Osteoblast (primary cell): ENCODE results near the gene RBM19. TPM values are rescaled to one million over a fixed set of nuclear protein-coding genes. Genes with fewer than 3 reads are reported as not detected.

Experiments used
- DNase-seq: peaks from one replicate; pipeline ENCODE4 v3.0.0; 2011; ENCODE audit warnings: low spot score, mixed read lengths; ENCODE audit not compliant: insufficient read length; ENCODE audit errors: missing footprints
- H2AFZ ChIP-seq: 2 replicates; pipeline ENCODE4 v1.6.0; 2011; ENCODE audit warnings: mild to moderate bottlenecking, low read length
- H3K27ac ChIP-seq: 2 replicates; pipeline ENCODE4 v1.5.1; 2011; ENCODE audit warnings: mild to moderate bottlenecking, low read depth, low read length, moderate library complexity
- H3K27me3 ChIP-seq: 2 replicates; pipeline ENCODE4 v1.6.0; 2012; ENCODE audit warnings: mild to moderate bottlenecking, control low read depth, inconsistent platforms, low read length, moderate library complexity; ENCODE audit not compliant: insufficient read depth
- H3K36me3 ChIP-seq: 2 replicates; pipeline ENCODE4 v1.5.1; 2011; ENCODE audit warnings: mild to moderate bottlenecking, low read length, control low read depth, moderate library complexity; ENCODE audit not compliant: insufficient read depth
- H3K4me1 ChIP-seq: 2 replicates; pipeline ENCODE4 v1.5.1; 2011; ENCODE audit warnings: mild to moderate bottlenecking, low read length, control low read depth, moderate library complexity; ENCODE audit not compliant: insufficient read depth
- H3K4me2 ChIP-seq: 2 replicates; pipeline ENCODE4 v1.6.0; 2011; ENCODE audit warnings: mild to moderate bottlenecking, low read length; ENCODE audit not compliant: insufficient read depth
- H3K4me3 ChIP-seq: fragments of 200-600 bp; sonication (generic); 3 replicates; pipeline ENCODE4 v1.5.1; 2012; ENCODE audit warnings: mild to moderate bottlenecking, low read length, inconsistent platforms; ENCODE audit not compliant: insufficient read depth
- H3K79me2 ChIP-seq: 2 replicates; pipeline ENCODE4 v1.6.0; 2012; ENCODE audit warnings: mild to moderate bottlenecking, low read length, control low read depth, inconsistent platforms; ENCODE audit not compliant: insufficient read depth
- H3K9me3 ChIP-seq: 2 replicates; pipeline ENCODE4 v1.5.1; 2011; ENCODE audit warnings: low read depth, low read length, control low read depth
- H4K20me1 ChIP-seq: 2 replicates; pipeline ENCODE4 v1.6.0; 2012; ENCODE audit warnings: mild to moderate bottlenecking, low read length, control low read depth; ENCODE audit not compliant: insufficient read depth
- total RNA-seq: library from RNA; depleted of rRNA; stranded (reverse); fragments of >200 nt; gene quantifications from 2 replicates; pipeline ENCODE4 v1.2.3, GENCODE V29; 2012
- TF ChIP-seq, protein P1 (sequence below): IDR thresholded peaks from 2 replicates; pipeline ENCODE4 v1.5.1; 2011; ENCODE audit warnings: mild to moderate bottlenecking, low read depth, low read length, moderate library complexity; ENCODE audit errors: extremely low read depth

Gene RBM19
- total RNA-seq, 1 donor = 27.5 TPM

DNA sequence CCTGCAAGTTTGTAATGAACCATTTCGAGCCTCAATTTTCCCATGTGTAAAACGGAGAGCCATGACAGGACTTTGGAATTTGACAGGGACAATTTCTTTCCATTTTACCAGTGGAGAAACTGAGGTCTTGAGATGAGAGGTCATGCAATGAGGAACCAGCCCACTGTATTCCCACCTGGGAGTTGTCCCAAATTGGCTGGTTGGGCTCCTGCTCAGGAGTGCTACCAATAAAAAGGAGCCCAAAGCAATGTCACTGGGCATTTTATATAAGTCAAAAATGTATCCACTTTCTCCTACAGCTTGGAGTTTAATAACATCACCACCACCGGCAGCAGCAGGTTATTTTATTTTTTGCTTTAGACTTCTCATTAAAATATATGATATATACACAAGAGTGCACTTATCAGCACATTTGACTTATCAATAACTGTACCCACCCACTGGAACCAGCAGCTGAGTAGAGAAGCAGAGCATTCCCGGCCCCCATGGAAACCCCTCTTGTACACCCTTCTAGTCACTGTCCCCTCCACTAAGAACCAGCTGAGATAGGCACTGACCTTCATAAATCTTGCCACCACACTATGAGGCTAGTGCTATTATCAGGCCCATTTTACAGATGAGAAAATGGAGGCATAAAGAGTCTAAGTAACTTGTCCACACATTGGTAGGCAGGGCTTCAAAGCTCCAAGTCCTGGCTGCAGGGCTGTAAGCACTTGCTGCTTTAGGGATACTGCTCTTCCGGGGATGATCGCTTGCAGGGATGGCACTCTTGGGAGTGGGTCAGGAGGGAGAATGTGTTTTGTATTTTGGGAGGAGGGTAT is 25.3 kb upstream of the RBM19 start:
- TF ChIP-seq, protein P1, sequence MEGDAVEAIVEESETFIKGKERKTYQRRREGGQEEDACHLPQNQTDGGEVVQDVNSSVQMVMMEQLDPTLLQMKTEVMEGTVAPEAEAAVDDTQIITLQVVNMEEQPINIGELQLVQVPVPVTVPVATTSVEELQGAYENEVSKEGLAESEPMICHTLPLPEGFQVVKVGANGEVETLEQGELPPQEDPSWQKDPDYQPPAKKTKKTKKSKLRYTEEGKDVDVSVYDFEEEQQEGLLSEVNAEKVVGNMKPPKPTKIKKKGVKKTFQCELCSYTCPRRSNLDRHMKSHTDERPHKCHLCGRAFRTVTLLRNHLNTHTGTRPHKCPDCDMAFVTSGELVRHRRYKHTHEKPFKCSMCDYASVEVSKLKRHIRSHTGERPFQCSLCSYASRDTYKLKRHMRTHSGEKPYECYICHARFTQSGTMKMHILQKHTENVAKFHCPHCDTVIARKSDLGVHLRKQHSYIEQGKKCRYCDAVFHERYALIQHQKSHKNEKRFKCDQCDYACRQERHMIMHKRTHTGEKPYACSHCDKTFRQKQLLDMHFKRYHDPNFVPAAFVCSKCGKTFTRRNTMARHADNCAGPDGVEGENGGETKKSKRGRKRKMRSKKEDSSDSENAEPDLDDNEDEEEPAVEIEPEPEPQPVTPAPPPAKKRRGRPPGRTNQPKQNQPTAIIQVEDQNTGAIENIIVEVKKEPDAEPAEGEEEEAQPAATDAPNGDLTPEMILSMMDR = no peak

DNA sequence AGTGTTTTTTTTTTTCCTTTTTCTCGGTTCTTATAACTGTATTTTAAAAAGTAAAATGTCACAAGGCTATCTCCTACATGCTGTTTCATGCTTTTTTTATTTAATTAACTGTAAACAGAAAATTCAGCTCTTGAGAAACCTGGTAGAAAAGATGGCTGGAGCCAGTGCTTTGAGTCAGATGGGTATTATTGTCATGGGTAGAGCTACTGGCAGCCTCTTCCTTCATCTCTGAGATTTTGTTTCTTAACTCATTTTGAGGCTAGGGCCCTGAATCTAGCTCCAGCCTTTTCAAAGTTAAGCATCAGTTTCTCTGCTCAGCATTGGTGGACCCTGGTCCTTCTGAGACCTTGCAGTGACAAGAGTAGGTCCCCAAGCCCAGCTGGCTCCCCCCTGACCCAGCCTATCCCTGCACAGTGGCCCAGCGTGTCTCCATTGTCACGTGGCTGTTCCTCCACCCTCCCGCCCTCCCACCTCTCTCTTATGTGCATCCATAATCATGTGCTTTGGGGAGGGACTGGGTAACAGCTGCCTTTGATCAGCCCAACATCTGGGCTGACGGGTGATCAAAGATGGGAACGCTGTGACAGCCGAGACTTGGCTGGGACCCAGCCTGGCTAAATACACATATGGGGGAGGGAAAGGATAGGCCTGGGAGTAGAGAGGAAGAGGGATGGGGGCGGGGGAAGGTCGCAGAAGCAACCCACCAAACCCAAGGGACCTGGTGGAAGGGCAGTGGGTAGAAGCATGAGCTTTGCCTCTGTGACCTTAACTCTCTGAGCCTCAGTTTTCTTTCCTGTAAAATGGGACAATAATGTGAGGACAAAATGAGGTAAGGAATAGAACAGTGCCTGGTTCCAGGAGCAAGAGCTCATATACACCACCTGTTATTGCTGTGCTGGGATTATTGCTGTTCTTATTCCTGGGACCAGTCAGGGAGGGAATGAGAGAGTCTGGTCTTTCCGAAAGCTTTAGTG is 24.4 kb upstream of the RBM19 start:
- H3K4me2 ChIP-seq = no peak overlapping the region
- no peaks in the 10 kb centered on the region for H3K9me3 ChIP-seq
- H3K27ac ChIP-seq = no peak overlapping the region
- H3K27me3 ChIP-seq = no peaks in the 10 kb centered on the region
- DNase-seq = no peak
- TF ChIP-seq, protein P1 = no peak
- H3K79me2 ChIP-seq = no peaks in the 10 kb centered on the region
- no peaks in the 10 kb centered on the region for H4K20me1 ChIP-seq
- H3K4me1 ChIP-seq = no peaks in the 10 kb centered on the region
- no peak overlapping the region for H2AFZ ChIP-seq
- H3K4me3 ChIP-seq = no peak overlapping the region
- no peaks in the 10 kb centered on the region for H3K36me3 ChIP-seq

More for the DNA sequence above, 25.3 kb upstream of the RBM19 start:
- no peak overlapping the region for H3K4me3 ChIP-seq
- no peak overlapping the region for H2AFZ ChIP-seq
- H3K27ac ChIP-seq = no peak overlapping the region
- no peaks in the 10 kb centered on the region for H3K4me1 ChIP-seq
- H3K36me3 ChIP-seq = no peaks in the 10 kb centered on the region
- H3K27me3 ChIP-seq = no peaks in the 10 kb centered on the region
- no peaks in the 10 kb centered on the region for H3K9me3 ChIP-seq
- no peaks in the 10 kb centered on the region for H4K20me1 ChIP-seq
- H3K4me2 ChIP-seq = no peak overlapping the region
- H3K79me2 ChIP-seq = no peaks in the 10 kb centered on the region
- DNase-seq = peak; percentile 48

DNA sequence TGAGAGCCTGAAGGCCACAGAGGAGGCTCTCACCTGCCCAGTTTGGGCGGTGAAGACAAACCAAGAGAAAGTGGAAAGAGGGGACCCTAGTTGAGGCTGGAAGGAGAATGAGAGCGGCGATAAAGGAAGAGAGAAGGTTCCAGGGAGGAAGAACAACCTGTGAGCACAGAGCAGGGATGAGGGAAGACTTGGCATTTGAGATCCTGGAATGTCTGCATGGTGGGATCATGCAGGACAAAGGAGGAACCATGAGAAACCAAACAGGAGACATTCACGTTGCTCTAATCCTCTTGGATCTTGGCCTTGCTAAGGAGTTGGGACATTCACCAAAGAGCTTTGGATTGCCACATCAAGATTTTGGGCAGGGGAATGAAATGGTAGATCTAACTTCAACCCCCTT is 22.9 kb upstream of the RBM19 start:
- H2AFZ ChIP-seq = no peak overlapping the region
- no peak overlapping the region for H3K4me3 ChIP-seq
- no peaks in the 10 kb centered on the region for H3K4me1 ChIP-seq
- H3K9me3 ChIP-seq = no peaks in the 10 kb centered on the region
- H3K4me2 ChIP-seq = no peak overlapping the region
- TF ChIP-seq, protein P1 = no peak
- no peaks in the 10 kb centered on the region for H3K27me3 ChIP-seq
- no peaks in the 10 kb centered on the region for H3K79me2 ChIP-seq
- no peak for DNase-seq
- no peak overlapping the region for H3K27ac ChIP-seq
- H3K36me3 ChIP-seq = no peaks in the 10 kb centered on the region
- H4K20me1 ChIP-seq = no peaks in the 10 kb centered on the region

DNA sequence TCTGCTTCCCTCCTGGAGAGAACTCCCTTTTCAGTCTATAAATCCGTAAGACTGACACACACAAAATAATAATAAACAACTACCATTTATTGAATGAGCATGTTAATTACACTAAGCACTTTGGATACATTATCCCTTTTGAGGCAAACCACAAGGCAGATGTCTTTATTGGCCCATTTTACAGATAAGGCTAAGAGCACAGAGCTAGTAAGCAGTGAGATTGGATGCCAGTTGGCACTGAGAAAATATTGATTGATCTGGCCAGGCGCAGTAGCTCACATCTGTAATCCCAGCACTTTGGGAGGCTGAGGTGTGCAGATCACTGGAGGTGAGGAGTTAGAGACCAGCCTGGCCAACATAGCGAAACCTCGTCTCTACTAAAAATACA is 21.9 kb upstream of the RBM19 start:
- H3K9me3 ChIP-seq = no peaks in the 10 kb centered on the region
- no peak overlapping the region for H3K4me2 ChIP-seq
- TF ChIP-seq, protein P1 = no peak
- no peaks in the 10 kb centered on the region for H3K79me2 ChIP-seq
- no peak overlapping the region for H3K27ac ChIP-seq
- no peak overlapping the region for H3K4me3 ChIP-seq
- no peaks in the 10 kb centered on the region for H3K4me1 ChIP-seq
- H4K20me1 ChIP-seq = no peaks in the 10 kb centered on the region
- H3K27me3 ChIP-seq = no peaks in the 10 kb centered on the region
- H3K36me3 ChIP-seq = no peaks in the 10 kb centered on the region
- no peak overlapping the region for H2AFZ ChIP-seq
- DNase-seq = no peak
